Body of pancreas (tissue), 4 donors: ENCODE data around the gene MEGF9.

Experiments used
- CTCF ChIP-seq, 7 experiments: fragments of 450-650 bp in 4 of 7; fragments of 200-600 bp in 3 of 7; sonication (generic) in 3 of 7; IDR thresholded peaks; one replicate each; pipeline ENCODE4 v1.5.1; 2016 to 2019; ENCODE audit warnings: antibody characterized with exemption in 7 of 7
- POLR2A ChIP-seq, 3 donors: fragments of 450-650 bp; IDR thresholded peaks; one replicate each; pipeline ENCODE4 v1.6.1; 2016; ENCODE audit warnings: antibody characterized with exemption in 3 of 3, mild to moderate bottlenecking in 2 of 3

- TF ChIP-seq CTCF (IDR thresholded peaks at IDR 0.05) (no peak), POLR2A (IDR thresholded peaks at IDR 0.05) (no peak)
Measured at GRCh38 chr9:120663950-120664349, 50.3 kb downstream of the MEGF9 start.
